ENCODE data around the gene PLET1. TPM values are rescaled to one million over a fixed set of nuclear protein-coding genes. Genes with fewer than 3 reads are reported as not detected.

PLET1 gene
- total RNA-seq, 4 donors from 2014 or later, result not detected

GRCh38 chr11:112277941-112278340 lies 17.3 kb upstream of the PLET1 start:
- no peak overlapping the region for H3K4me3 ChIP-seq
- TF ChIP-seq EP300 (IDR thresholded peaks at IDR 0.05) (no peak), POLR2A (IDR thresholded peaks at IDR 0.05) (no peak), CTCF (IDR thresholded peaks at IDR 0.05) (no peak)
- no peaks in the 10 kb centered on the region for H3K27me3 ChIP-seq
- H3K27ac ChIP-seq, result no peak overlapping the region
- no peaks in the 10 kb centered on the region for H3K9me3 ChIP-seq
- DNase-seq (ENCODE audit: low spot score in 2 of 2), result no peak
- peaks cover 0 to 9% (median 0%) of the 10 kb centered on the region in 4 donors for H3K4me1 ChIP-seq
- peaks cover 0 to 13% (median 0%) of the 10 kb centered on the region in 3 donors for H3K36me3 ChIP-seq

- Histone ChIP-seq H3K4me3 (no peak overlapping the region), H3K27me3 (no peaks in the 10 kb centered on the region), H3K36me3 (peaks cover 0 to 15% (median 0%) of the 10 kb centered on the region in 3 donors), H3K9me3 (no peaks in the 10 kb centered on the region), H3K27ac (no peak overlapping the region), H3K4me1 (peaks cover 0 to 9% (median 0%) of the 10 kb centered on the region in 4 donors)
- TF ChIP-seq EP300 (IDR thresholded peaks at IDR 0.05), result no peak
- no peak for TF ChIP-seq POLR2A (IDR thresholded peaks at IDR 0.05)
- no peak for TF ChIP-seq CTCF (IDR thresholded peaks at IDR 0.05)
- WGBS, 2 donors, result 77 to 81% methylated on average over 1 of the region's 1 CpG
- no peak for DNase-seq (ENCODE audit: low spot score in 2 of 2)
Observed at GRCh38 chr11:112277029-112277428, 16.4 kb upstream of the PLET1 start.

GRCh38 chr11:112274007-112274783 lies 13.5 kb upstream of the PLET1 start:
- TF ChIP-seq EP300 (IDR thresholded peaks at IDR 0.05), result no peak
- TF ChIP-seq POLR2A (IDR thresholded peaks at IDR 0.05), result no peak
- no peak for TF ChIP-seq CTCF (IDR thresholded peaks at IDR 0.05)
- DNase-seq (ENCODE audit: low spot score in 2 of 2), result no peak
- peaks cover 0 to 16% (median 0%) of the 10 kb centered on the region in 3 donors for H3K36me3 ChIP-seq

GRCh38 chr11:112273066-112273465 lies 12.4 kb upstream of the PLET1 start:
- Histone ChIP-seq H3K27me3 (no peaks in the 10 kb centered on the region), H3K27ac (no peak overlapping the region), H3K9me3 (no peaks in the 10 kb centered on the region), H3K4me1 (no peaks in the 10 kb centered on the region), H3K36me3 (peaks cover 0 to 16% (median 0%) of the 10 kb centered on the region in 3 donors), H3K4me3 (no peak overlapping the region)
- TF ChIP-seq EP300 (IDR thresholded peaks at IDR 0.05) (no peak), POLR2A (IDR thresholded peaks at IDR 0.05) (no peak), CTCF (IDR thresholded peaks at IDR 0.05) (no peak)
- 83 to 94% methylated on average over 1 of the region's 1 CpG for whole genome bisulfite sequencing, 2 donors
- no peak for DNase-seq (ENCODE audit: low spot score in 2 of 2)

More at GRCh38 chr11:112274007-112274783, 13.5 kb upstream of the PLET1 start:
- WGBS, 2 donors, result 93 to 97% methylated on average over 7 of the region's 7 CpGs
- Histone ChIP-seq H3K4me1 (no peaks in the 10 kb centered on the region), H3K4me3 (no peak overlapping the region), H3K27ac (no peak overlapping the region), H3K27me3 (no peaks in the 10 kb centered on the region), H3K9me3 (no peaks in the 10 kb centered on the region)

- Histone ChIP-seq H3K9me3 (no peaks in the 10 kb centered on the region), H3K36me3 (peaks cover 0 to 16% (median 0%) of the 10 kb centered on the region in 3 donors), H3K27me3 (no peaks in the 10 kb centered on the region), H3K4me1 (no peaks in the 10 kb centered on the region), H3K27ac (no peak overlapping the region), H3K4me3 (no peak overlapping the region)
- TF ChIP-seq EP300 (IDR thresholded peaks at IDR 0.05) (no peak), POLR2A (IDR thresholded peaks at IDR 0.05) (no peak), CTCF (IDR thresholded peaks at IDR 0.05) (no peak)
- WGBS, 2 donors, result 81 to 85% methylated on average over 4 of the region's 4 CpGs
- DNase-seq (ENCODE audit: low spot score in 2 of 2), result no peak
Observed at GRCh38 chr11:112271242-112271641, 10.6 kb upstream of the PLET1 start.

Measured in tibial nerve (tissue), 4 donors.